GM21619 (cell line): Measurements from ENCODE around the gene MAPKAP1.

ENCODE experiments used
- ATAC-seq: cut with Tn5 transposase; IDR thresholded peaks from one replicate; pipeline ENCODE4 v1.9.1; 2021; ENCODE audit not compliant: unreplicated experiment

Gene MAPKAP1

DNA sequence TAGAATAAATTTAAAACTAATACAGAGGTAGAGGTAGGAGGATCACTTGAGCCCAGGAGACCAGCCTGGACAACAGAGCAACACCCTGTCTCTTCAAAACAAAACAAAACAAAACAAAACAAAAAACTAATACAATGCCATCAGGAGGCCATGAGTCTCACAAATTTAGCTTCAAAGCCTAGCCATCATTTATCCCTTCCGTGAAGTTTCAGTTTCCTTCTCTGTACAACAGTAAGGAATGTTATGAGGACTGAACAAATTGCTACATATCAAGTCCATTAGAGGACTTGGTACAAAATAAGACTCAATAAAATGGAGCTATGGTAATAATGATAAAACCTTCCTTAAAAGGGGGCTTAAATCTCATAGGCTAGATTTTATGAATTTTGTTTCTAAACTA is 60.8 kb downstream of the MAPKAP1 start:
- no peak for ATAC-seq

DNA sequence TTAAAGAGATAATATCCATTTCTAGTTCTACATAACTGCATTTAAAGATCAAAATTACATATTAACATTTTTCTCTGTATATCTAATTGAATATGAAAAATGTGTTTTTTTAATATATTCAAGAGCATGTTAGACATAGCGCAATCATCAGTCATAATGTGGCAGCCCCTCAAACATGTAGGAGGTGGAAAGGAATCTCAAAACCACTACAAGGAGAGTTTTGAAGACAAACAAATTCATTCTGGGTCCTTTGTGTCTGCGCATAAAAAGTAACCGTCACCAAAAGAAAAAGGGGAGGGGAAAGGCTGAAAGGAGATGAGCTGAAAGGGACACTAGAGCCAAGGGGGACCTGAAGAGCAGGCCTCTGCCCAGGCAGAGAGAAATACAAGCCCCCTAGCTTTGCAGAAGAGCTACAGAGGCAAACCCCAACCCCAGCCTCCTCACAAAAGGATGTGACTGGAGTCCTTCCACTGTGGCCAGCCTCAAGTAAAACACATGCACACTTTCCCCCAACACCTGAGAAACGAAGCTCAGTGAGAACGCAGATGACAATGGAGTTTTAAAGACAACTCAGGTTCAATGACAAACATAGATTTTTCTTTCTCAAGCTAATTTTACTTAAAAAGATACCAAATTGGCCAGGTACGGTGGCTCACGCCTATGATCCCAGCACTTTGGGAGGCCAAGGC is 62.0 kb downstream of the MAPKAP1 start:
- ATAC-seq: no peak

DNA sequence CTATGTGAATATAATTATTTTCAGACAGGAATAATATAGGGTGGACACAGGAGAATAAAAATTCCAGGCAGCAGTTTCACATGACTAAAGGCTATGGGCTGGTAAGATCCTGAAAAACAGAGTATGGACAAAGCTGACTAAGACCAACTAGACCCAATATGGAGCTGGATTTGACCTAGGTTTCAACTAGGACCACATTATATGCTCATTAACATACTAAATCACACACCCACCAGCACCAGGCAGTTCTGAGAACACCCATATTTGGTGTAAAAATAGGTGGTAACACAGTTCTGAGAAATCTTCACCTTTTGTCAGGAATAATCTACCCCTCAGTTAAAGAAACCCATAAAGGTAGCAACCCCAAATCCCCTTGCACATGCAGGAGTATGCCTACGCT is 64.7 kb downstream of the MAPKAP1 start:
- no peak for ATAC-seq

GRCh38 chr9:125639057-125639456 is 68.0 kb downstream of the MAPKAP1 start:
- no peak for ATAC-seq

GRCh38 chr9:125638239-125639045 is 68.6 kb downstream of the MAPKAP1 start:
- no peak for ATAC-seq

DNA sequence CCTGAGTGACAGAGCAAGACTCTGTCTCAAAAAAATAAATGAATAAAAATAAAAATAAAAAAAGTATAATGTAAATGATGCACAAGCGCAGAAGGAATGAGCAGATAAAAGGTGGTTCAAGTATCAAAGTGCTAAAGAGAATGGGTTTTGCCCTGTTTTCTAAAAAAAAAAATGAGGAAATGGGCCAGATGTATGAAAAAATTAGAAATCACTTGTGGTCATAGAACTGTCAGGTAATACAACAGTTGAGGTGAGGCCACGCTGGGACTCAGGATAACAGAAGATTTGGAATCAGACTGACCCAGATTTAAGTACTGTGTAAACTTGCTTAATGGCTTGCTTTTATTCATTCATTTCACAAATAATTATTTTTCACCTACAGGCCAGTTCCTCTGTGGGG is 69.8 kb downstream of the MAPKAP1 start:
- ATAC-seq: no peak

GRCh38 chr9:125635888-125636287 is 71.1 kb downstream of the MAPKAP1 start:
- ATAC-seq: no peak

- no peak for ATAC-seq
These were observed 72.8 kb downstream of the MAPKAP1 start for GRCh38 chr9:125634040-125634717.

DNA sequence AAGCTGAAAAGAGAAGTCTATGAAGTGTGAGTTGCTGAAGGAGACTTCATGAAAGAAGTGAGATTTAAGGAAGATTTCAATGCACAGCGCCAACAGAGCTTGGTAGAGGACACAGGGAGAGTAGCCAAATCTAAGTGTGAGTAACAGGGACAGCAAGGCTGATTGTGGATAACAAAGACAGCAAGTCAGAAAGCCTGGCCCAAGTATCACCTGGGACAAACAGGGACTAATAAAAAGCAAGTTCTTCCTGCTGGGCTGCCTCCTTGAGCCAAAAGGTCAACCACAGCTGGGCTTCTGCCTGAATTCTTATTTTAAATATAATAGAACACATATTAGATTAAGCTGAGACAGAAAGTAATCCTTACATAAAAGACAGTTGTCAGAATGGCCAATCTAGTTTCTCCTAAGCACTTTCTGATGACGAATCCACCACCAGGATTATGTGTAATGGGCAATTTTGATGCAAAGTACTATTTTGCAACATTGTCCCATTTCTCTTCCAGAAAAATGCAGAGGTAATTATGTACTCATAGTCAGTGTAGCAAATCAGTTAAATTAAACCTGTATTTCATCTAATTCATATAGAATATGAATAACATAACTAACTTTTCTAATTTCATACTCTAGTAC is 73.8 kb downstream of the MAPKAP1 start:
- no peak for ATAC-seq

- peak; percentile 49 for ATAC-seq
These were observed 74.5 kb downstream of the MAPKAP1 start for GRCh38 chr9:125632321-125633115.

DNA sequence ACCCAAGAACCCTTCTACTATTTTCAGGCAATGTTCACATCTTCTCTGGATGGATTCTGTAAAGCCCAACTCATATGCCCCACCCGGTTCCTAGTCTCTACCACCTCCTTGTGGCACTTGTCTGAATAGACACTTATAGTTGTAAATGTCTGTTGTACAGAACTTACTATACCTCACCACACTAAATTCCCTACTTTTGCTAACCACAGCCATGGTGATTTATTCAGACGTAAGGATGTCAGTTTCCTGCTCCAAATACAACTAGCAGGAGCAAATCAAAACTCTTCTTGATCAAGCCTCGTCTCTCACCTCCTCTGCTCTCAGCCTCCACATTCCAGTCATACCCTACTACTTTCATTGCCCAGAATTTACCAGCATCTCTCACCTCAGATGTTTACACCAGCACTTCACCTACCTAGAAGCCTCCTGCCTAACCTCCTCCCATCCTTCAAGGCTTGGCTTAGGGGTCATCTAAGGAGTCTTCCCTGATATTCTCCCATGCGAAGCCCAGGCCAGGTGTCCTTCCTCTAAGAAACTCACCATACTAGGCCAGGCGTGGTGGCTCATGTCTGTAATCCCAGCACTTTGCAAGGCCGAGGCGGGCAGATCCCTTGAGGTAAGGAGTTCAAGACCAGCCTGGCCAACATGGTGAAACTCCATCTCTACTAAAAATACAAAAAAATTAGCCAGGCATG is 75.5 kb downstream of the MAPKAP1 start:
- no peak for ATAC-seq

DNA sequence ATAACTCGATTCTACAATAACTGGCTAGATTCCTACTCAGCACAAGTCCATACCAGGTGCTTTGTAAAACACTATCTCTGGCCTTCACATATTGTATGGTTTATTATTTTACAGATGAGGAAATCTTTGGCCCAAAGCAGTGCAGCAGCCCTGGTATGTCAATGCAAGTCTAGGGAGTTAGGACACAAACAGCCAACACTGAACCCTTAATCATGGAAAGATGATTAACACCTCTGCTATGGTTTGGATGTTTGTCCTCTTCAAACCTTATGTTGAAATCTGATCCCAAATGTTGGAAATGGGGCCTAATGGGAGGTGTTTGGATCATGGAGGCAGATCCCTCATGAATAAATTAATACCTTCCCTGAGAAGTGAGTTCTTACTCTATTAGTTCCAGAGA is 76.6 kb downstream of the MAPKAP1 start:
- no peak for ATAC-seq

DNA sequence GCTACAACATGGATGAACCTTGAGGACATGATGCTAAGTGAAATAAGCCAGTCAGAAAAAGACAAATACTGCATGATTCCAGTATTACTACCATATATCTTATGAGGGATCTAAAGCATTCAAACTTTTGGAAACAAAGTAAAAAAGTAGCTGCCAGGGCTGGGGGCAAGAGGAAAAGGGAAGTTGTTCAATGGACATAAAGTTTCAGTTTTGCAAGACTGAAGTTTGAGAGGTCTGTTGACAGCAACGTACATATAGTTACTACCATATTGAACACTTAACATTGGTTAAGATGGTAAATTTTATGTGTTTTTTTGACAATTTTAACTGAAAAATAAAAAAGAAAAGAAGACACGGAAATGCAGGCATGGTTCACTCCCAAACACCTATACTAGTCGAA is 77.6 kb downstream of the MAPKAP1 start:
- ATAC-seq: no peak

DNA sequence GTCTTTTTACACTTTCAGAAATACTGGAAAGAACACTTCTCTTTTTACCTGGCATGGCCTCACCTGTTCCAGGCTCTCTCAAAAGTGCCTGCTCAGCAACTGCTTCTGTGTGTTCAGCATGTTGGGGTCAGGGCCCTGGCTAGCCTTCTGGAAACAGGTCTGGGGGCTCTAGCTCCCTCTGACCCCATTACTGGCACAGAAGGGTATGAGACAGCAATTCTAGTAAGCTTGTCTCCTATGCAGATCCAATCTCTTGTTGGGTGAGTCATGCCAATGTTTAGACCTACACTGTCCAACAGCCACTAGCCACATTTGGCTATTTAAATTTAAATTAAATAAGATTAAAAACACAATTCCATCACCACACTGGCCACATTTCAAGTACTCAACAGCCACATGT is 80.8 kb downstream of the MAPKAP1 start:
- ATAC-seq: no peak

- no peak for ATAC-seq
These were observed 85.8 kb downstream of the MAPKAP1 start for GRCh38 chr9:125621170-125621569.

DNA sequence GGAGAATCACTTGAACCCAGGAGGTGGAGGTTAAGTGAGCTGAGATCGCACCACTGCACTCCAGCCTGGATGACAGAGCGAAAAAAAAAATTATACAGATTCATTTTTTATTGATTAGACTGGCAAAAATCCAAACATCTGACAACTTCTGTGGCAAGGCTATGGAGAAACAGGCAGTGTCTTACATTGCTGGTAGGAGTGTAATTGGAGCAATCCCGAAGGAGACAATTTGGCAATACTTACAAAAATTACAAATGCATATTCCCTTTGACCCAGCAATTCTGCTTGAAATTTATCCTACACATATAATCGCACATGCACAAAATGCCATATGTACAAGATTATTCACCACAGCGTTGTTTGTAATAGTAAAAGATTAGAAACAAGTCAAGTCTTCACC is 86.8 kb downstream of the MAPKAP1 start:
- no peak for ATAC-seq

GRCh38 chr9:125617087-125617486 is 89.9 kb downstream of the MAPKAP1 start:
- no peak for ATAC-seq

- no peak for ATAC-seq
These were observed 93.9 kb downstream of the MAPKAP1 start for GRCh38 chr9:125613141-125613540.

DNA sequence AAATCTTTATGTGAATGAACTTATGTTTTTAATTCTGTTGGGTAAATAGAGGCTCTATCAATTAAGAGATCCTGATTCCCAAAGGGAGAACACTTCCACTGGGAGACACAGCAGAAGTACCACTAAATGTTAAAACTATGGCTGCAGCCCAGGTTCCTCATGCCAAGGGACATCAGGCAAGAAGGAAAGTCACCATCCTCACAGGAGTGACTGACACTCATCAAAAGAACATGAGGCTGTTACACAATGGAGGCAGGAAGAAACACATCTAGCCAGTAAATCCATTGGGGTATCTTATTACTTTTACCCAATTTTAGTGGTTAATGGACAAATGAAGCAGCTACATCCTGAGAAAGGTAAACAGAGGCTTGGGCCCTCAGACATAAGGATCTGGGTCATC is 94.4 kb downstream of the MAPKAP1 start:
- no peak for ATAC-seq

- ATAC-seq: no peak
These were observed 95.8 kb downstream of the MAPKAP1 start for GRCh38 chr9:125611121-125611765.
